Ishikawa (cell line): ENCODE measurements around the gene ITGA11.

Experiments used
- CEBPB ChIP-seq: IDR thresholded peaks from 2 replicates; pipeline ENCODE4 v1.6.1; 2012
- CREB1 ChIP-seq: IDR thresholded peaks from 2 replicates; pipeline ENCODE4 v1.6.1; 2012; ENCODE audit warnings: low read depth
- EGR1 ChIP-seq: IDR thresholded peaks from 2 replicates; pipeline ENCODE4 v1.6.1; 2012
- EP300 ChIP-seq: IDR thresholded peaks from 2 replicates; pipeline ENCODE4 v1.6.1; 2012; ENCODE audit warnings: borderline replicate concordance
- FOXM1 ChIP-seq: IDR thresholded peaks from 2 replicates; pipeline ENCODE4 v1.6.1; 2012; ENCODE audit warnings: low read depth, borderline replicate concordance
- MAX ChIP-seq: IDR thresholded peaks from 2 replicates; pipeline ENCODE4 v1.6.1; 2012
- NFIC ChIP-seq: IDR thresholded peaks from 2 replicates; pipeline ENCODE4 v1.6.1; 2012
- RAD21 ChIP-seq: IDR thresholded peaks from 2 replicates; pipeline ENCODE4 v1.6.1; 2012; ENCODE audit warnings: low read depth
- REST ChIP-seq: IDR thresholded peaks from 2 replicates; pipeline ENCODE4 v1.6.1; 2012; ENCODE audit warnings: low read depth, mild to moderate bottlenecking
- TAF1 ChIP-seq: IDR thresholded peaks from 2 replicates; pipeline ENCODE4 v1.6.1; 2012; ENCODE audit warnings: low read depth, mild to moderate bottlenecking
- TCF12 ChIP-seq: IDR thresholded peaks from 2 replicates; pipeline ENCODE4 v1.6.1; 2012; ENCODE audit warnings: low read depth
- TEAD4 ChIP-seq: IDR thresholded peaks from 2 replicates; pipeline ENCODE4 v1.6.1; 2012
- YY1 ChIP-seq: IDR thresholded peaks from 2 replicates; pipeline ENCODE4 v1.6.1; 2012; ENCODE audit warnings: low read depth
- ZBTB7A ChIP-seq: IDR thresholded peaks from 2 replicates; pipeline ENCODE4 v1.6.1; 2012; ENCODE audit warnings: low read depth
- TF ChIP-seq, protein P1 (sequence below): IDR thresholded peaks from 2 replicates; pipeline ENCODE4 v1.6.1; 2012

The ITGA11 gene

DNA sequence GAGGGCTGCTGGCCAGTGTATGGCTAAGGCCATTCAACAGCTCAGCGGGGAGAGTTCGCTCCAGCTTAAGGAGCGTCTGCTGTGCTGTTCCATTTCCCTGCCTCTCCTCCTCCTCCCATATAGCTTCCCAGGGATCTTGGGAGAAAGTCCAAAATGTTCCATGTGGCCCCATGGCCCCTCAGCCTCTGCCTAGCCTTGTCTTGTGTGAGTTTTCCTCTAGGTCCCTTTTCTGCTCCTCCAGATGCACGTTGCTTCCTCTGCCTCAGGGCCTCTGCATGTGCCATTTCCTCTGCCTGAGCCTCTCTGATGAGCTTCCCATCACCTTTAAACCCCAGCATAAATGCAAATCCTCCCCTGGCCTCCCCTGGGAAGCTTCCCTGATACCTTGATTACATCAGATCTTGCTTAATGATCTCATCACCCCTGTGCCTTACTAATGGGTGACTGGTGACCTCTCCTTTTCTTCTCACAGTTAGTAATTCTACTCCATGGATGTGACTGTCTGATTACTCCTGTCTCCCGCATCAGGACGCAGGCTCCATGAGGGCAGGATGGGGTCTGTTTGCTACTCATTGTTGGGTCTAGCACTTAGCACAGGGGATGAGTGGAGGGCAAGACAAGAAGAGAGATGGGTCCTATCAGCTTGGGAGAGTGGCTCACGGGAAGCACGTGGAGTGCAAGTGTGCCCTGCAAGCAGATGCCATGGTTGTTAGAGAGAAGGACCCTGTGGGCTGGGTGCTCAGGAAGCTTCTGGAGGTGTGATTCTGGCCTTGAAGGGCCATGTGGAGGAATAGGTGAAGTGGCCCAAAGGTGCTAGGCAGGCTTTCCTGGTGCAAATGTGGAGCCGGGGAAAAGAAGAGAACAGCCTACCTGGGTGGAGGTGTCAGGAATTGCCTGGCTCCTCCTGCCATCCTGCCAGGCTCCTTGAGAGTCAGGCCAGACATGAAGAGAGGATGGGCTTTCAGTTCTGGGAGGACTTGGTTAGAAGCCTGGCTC lies 23.8 kb downstream of the ITGA11 start:
- TF ChIP-seq TEAD4, result no peak

DNA sequence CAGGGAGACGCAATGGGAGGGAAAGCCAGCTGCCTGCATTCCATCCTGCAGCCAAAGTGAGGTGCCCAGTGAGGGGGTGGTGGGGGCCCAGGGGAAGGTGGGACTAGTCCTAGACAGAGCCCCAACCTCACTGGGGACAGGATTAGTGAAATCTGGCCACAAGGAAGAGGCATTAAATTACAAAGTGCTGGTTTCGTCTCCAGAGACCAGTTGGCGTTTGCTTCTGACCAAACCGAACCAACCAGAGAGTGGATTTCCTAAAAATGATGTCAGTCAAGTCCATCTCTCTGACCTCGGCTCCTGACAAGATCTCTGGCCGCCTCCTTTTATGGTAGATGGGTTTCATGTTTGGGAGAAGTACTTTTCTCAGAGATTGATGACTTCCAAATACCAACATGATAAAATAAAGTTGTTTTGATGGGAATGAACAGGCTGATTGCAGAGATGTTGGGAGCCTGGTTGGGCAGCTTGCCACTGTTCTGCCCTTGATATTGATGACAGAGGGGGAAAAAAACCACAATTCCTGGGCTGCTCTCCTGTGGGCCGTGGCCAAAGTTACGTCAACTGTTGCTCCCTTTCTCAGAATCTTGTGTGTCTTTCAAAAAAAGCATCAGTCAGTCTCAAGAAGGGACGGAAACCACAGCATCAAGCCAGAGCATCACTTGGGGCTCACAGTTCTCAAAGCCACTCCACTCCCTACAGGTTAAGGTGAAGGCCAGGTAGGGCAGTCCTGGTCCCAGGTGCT lies 24.6 kb downstream of the ITGA11 start:
- TF ChIP-seq CREB1, result no peak
- no peak for TF ChIP-seq REST
- TF ChIP-seq NFIC, result no peak
- TF ChIP-seq FOXM1, result no peak
- no peak for TF ChIP-seq CEBPB
- TF ChIP-seq ZBTB7A, result no peak
- TF ChIP-seq TEAD4, result no peak
- TF ChIP-seq EP300, result no peak
- TF ChIP-seq TCF12, result no peak
- TF ChIP-seq EGR1, result no peak
- TF ChIP-seq MAX, result no peak
- no peak for TF ChIP-seq RAD21

GRCh38 chr15:68405378-68406250 lies 26.3 kb downstream of the ITGA11 start:
- TF ChIP-seq FOXM1 (no peak), MAX (no peak), NFIC (no peak), EGR1 (no peak), REST (no peak), TAF1 (no peak), TEAD4 (no peak), EP300 (no peak), ZBTB7A (no peak), TCF12 (no peak), CEBPB (no peak), CREB1 (no peak)
- TF ChIP-seq, protein P1, sequence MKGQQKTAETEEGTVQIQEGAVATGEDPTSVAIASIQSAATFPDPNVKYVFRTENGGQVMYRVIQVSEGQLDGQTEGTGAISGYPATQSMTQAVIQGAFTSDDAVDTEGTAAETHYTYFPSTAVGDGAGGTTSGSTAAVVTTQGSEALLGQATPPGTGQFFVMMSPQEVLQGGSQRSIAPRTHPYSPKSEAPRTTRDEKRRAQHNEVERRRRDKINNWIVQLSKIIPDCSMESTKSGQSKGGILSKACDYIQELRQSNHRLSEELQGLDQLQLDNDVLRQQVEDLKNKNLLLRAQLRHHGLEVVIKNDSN, result no peak

- TF ChIP-seq ZBTB7A, result no peak
- TF ChIP-seq EGR1, result no peak
- TF ChIP-seq TEAD4, result no peak
- no peak for TF ChIP-seq TCF12
These were observed 27.7 kb downstream of the ITGA11 start for GRCh38 chr15:68404056-68404798.

DNA sequence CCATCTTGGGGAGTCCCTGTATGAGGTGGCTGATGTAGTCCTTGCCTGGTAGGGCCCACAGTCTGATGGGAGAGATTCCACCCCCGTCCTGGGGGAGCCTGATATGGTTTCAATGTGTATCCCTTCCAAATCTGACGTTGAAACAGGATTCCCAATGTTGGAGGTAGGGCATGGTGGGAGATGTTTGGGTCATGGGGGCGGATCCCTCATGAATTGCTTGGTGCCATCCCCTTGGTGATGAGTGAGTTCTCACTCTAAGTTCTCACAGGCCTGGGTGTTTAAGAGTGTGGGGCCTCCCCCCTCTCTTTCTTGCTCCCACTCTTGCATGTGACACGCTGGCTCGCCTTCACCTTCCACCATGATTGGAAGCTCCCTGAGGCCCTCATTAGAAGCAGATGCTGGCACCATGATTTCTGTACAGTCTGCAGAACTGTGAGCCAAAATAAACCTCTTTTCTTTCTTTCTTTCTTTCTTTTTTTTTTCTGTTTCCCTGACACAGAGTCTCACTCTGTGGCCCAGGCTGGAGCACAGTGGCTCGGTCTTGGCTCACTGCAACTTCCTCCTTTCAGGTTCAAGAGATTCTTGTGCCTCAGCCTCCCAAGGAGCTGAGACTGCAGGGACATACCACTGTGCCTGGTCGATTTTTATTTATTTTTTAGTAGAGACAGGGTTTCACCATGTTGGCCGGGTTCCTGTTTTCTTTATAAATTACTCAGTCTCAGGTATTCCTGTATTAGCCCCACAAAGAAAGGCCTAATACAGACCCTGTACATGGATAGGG lies 28.6 kb downstream of the ITGA11 start:
- TF ChIP-seq YY1 (no peak), CEBPB (no peak), REST (no peak), ZBTB7A (no peak), TCF12 (no peak), TAF1 (no peak), MAX (no peak), CREB1 (no peak), EGR1 (no peak), NFIC (no peak), EP300 (no peak), TEAD4 (no peak), RAD21 (no peak), FOXM1 (no peak)
- TF ChIP-seq, protein P1, result no peak
